ENCODE measurements around the gene CAMTA1. TPM values are rescaled to one million over a fixed set of nuclear protein-coding genes. Genes with fewer than 3 reads are reported as not detected.

Gene CAMTA1
- total and polyA plus RNA-seq, 12 donors = 123 to 265 (median 142) TPM

GRCh38 chr1:7284839-7285435 lies 499.7 kb downstream of the CAMTA1 start:
- DNase-seq (no peak), ATAC-seq (no peak)
- no peaks in the 10 kb centered on the region for H3K9me3 ChIP-seq
- intact Hi-C loops (cut with DNase I) = no loop called here
- no peaks in the 10 kb centered on the region for H3K36me3 ChIP-seq
- TF ChIP-seq, protein P1, sequence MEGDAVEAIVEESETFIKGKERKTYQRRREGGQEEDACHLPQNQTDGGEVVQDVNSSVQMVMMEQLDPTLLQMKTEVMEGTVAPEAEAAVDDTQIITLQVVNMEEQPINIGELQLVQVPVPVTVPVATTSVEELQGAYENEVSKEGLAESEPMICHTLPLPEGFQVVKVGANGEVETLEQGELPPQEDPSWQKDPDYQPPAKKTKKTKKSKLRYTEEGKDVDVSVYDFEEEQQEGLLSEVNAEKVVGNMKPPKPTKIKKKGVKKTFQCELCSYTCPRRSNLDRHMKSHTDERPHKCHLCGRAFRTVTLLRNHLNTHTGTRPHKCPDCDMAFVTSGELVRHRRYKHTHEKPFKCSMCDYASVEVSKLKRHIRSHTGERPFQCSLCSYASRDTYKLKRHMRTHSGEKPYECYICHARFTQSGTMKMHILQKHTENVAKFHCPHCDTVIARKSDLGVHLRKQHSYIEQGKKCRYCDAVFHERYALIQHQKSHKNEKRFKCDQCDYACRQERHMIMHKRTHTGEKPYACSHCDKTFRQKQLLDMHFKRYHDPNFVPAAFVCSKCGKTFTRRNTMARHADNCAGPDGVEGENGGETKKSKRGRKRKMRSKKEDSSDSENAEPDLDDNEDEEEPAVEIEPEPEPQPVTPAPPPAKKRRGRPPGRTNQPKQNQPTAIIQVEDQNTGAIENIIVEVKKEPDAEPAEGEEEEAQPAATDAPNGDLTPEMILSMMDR (IDR thresholded peaks at IDR 0.05) = no peak
- WGBS, 2 donors = 93 to 95% methylated on average over 10 of the region's 10 CpGs
- no peaks in the 10 kb centered on the region for H3K4me1 ChIP-seq
- H3K27ac ChIP-seq = no peak overlapping the region
- no peak overlapping the region for H3K4me3 ChIP-seq
- peaks cover 0 to 5% (median 0%) of the 10 kb centered on the region in 7 donors for H3K27me3 ChIP-seq

DNA sequence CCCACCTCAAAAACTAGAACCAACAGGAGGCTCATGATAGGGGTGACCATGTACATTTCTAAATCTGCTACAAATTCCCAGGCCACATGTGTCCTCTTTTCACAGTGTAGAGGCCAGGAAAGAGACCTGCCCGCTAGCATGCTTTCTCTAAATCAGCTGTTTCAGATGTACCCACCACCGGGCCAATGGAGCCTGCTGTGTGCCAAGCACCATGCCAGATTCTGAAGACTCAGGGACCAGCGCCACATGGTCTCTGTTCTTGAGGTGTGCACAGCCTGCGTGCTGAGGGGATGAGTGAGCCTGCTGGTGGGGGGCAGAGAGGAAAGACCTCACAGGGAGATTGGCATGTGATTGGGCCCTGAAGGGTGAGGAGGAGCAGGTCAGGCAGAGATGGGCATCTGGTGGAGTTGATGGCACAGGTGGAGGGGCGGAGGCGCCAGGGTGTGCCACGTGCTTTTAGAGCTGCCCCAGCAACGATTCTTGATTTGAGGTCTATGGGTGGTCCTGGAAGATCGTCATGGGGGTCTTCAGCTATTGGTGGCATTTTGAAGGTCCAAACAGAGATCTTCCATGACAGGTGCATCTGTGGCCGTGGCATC lies 500.7 kb downstream of the CAMTA1 start:
- Histone ChIP-seq H3K4me3 (no peak overlapping the region), H3K4me1 (peaks cover 0 to 5% (median 3%) of the 10 kb centered on the region in 9 donors), H3K9me3 (no peaks in the 10 kb centered on the region), H3K36me3 (no peaks in the 10 kb centered on the region), H3K27ac (no peak overlapping the region), H3K27me3 (peaks cover 0 to 5% (median 0%) of the 10 kb centered on the region in 7 donors)
- peak in 1 of 8 donors; percentile 13 for ATAC-seq
- no peak for DNase-seq
- intact Hi-C loops (cut with DNase I) = no loop called here
- 89 to 92% methylated on average over 10 of the region's 10 CpGs for WGBS, 2 donors
- TF ChIP-seq, protein P1 (IDR thresholded peaks at IDR 0.05) = no peak

DNA sequence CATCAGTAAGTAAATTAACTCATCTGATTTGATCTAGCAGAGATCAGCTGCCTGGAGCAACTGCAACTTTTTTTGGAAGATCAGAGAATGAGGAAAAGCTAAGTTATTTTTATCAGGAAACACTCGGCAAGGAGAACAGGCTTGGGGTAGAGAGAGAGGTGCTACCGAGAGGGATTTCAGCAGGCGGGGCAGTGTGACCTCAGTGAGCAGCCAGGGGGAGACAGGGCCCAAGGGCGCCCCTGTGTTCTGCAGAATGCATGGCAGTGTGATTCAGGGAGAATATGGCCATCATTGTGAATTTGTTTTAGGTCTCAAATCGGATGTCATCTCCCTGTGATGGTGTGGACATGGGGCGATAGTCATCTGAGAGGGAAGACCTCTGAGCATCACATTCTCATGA lies 501.8 kb downstream of the CAMTA1 start:
- Histone ChIP-seq H3K27me3 (peaks cover 0 to 5% (median 0%) of the 10 kb centered on the region in 7 donors), H3K4me1 (peaks cover 0 to 14% (median 10%) of the 10 kb centered on the region in 9 donors), H3K4me3 (no peak overlapping the region), H3K9me3 (no peaks in the 10 kb centered on the region), H3K36me3 (no peaks in the 10 kb centered on the region), H3K27ac (no peak overlapping the region)
- TF ChIP-seq, protein P1 (IDR thresholded peaks at IDR 0.05) = no peak
- intact Hi-C loops (cut with DNase I) = no loop called here
- DNase-seq (no peak), ATAC-seq (no peak)
- 72 to 73% methylated on average over 6 of the region's 6 CpGs for WGBS, 2 donors

- Histone ChIP-seq H3K27ac (no peak overlapping the region), H3K4me1 (peaks cover 0 to 26% (median 14%) of the 10 kb centered on the region in 9 donors), H3K36me3 (no peaks in the 10 kb centered on the region), H3K9me3 (no peaks in the 10 kb centered on the region), H3K27me3 (no peaks in the 10 kb centered on the region), H3K4me3 (no peak overlapping the region)
- TF ChIP-seq, protein P1 (IDR thresholded peaks at IDR 0.05) = no peak
- DNase-seq (no peak), ATAC-seq (no peak)
- WGBS, 2 donors = 53 to 54% methylated on average over 5 of the region's 5 CpGs
- intact Hi-C loops (cut with DNase I) = no loop called here
Measured at GRCh38 chr1:7288992-7289391, 503.7 kb downstream of the CAMTA1 start.
